Measurements from ENCODE around the gene ANP32D. TPM values are rescaled to one million over a fixed set of nuclear protein-coding genes. Genes with fewer than 3 reads are reported as not detected.
"Not testable (repeated sequence)": the region's sequence is repeated elsewhere in the genome, so short reads cannot be mapped to it uniquely, and the experiment has no call there.

Gene ANP32D
- total and polyA plus RNA-seq, 7 experiments from 2014 or later = not detected

DNA sequence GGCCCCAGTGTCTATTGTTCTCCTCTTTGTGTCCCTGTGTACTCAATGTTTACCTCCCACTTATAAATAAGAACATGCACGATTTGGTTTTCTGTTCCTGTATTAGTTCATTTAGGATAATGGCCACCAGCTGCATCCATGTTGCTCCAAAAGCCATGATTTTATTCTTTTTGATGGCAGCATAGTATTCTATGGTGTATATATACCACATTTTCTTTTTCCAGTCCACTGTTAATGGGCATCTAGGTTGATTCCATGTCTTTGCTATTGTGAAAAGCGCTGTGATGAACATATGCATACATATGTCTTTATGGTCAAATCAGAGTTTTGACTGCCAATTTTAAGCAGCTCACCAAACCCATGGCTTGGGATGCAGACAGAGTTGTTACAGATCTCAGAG is 17.2 kb upstream of the ANP32D start:
- Histone ChIP-seq H3K27me3 (ENCODE audit: control insufficient read depth in 2 of 2, insufficient read depth in 2 of 2, low read length in 2 of 2) (no peaks in the 10 kb centered on the region), H3K36me3 (ENCODE audit: control insufficient read depth in 2 of 3, insufficient read depth in 3 of 3, low read length in 3 of 3) (no peaks in the 10 kb centered on the region), H3K9me3 (ENCODE audit: control insufficient read depth in 2 of 3, low read length in 3 of 3) (no peaks in the 10 kb centered on the region), H3K27ac (ENCODE audit: low read depth, low read length) (no peak overlapping the region), H3K4me3 (ENCODE audit: low read length) (no peak overlapping the region), H3K4me1 (ENCODE audit: control insufficient read depth in 2 of 2, insufficient read depth in 2 of 2, low read length in 2 of 2) (no peaks in the 10 kb centered on the region)
- Mint-ChIP-seq H3K27ac (no peak overlapping the region), H3K36me3 (peaks cover 0 to 2% (median 1%) of the 10 kb centered on the region in 5 donors), H3K9me3 (peaks cover 0 to 6% (median 3%) of the 10 kb centered on the region in 11 donors), H3K4me1 (no peaks in the 10 kb centered on the region), H3K4me3 (no peak overlapping the region), H3K27me3 (peaks cover 0 to 15% (median 5%) of the 10 kb centered on the region in 5 donors)
- POLR2A ChIA-PET = interaction anchor here (0.9 to 1.1 kb wide), 3 partner anchors 255 to 258 kb away, joined by 3 to 4 read pairs (median 3); no protein-coding TSS in a partner anchor
- no peak for ATAC-seq
- intact Hi-C loops (cut with micrococcal nuclease) = no loop called here
- CTCF ChIA-PET = interaction anchor here (1.0 to 1.2 kb wide), 3 partner anchors 45 to 369 kb away, joined by 3 to 4 read pairs (median 3); no protein-coding TSS in a partner anchor
- no peak for DNase-seq

DNA sequence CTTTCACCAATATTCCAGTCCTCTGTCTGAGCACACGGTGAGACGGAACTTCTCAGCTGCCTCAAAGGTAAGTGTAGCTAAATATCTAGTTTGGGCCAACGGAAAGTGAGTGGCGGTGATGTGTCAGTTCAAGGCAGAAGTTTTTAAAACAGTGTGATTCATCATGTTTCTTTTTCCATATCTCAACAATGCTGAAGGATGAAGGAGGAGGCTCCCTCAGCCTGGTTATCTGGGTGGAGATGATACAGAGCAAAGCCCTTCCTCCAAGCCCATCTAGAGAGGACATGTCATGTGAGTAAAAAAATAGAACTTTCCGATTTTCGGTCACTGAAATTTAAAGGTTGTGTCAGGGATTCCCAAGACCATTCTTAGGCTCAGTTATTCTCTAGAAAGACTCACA is 13.1 kb upstream of the ANP32D start:
- no peak overlapping the region for H3K4me3 ChIP-seq (ENCODE audit: low read length)
- no peaks in the 10 kb centered on the region for H3K36me3 ChIP-seq (ENCODE audit: control insufficient read depth in 2 of 3, insufficient read depth in 3 of 3, low read length in 3 of 3)
- DNase-seq (no peak), ATAC-seq (no peak)
- Mint-ChIP-seq H3K4me3 (no peak overlapping the region), H3K9me3 (peaks cover 0 to 8% (median 0%) of the 10 kb centered on the region in 11 donors), H3K27me3 (peaks cover 0 to 26% (median 18%) of the 10 kb centered on the region in 5 donors), H3K27ac (no peak overlapping the region), H3K4me1 (no peaks in the 10 kb centered on the region), H3K36me3 (no peaks in the 10 kb centered on the region)
- no peak overlapping the region for H3K27ac ChIP-seq (ENCODE audit: low read depth, low read length)
- peaks cover 0 to 5% of the 10 kb centered on the region in 2 donors for H3K27me3 ChIP-seq (ENCODE audit: control insufficient read depth in 2 of 2, insufficient read depth in 2 of 2, low read length in 2 of 2)
- POLR2A ChIA-PET = no interaction called here
- intact Hi-C loops (cut with micrococcal nuclease) = no loop called here
- CTCF ChIA-PET = no interaction called here
- H3K9me3 ChIP-seq (ENCODE audit: control insufficient read depth in 2 of 3, low read length in 3 of 3) = no peaks in the 10 kb centered on the region
- no peaks in the 10 kb centered on the region for H3K4me1 ChIP-seq (ENCODE audit: control insufficient read depth in 2 of 2, insufficient read depth in 2 of 2, low read length in 2 of 2)

DNA sequence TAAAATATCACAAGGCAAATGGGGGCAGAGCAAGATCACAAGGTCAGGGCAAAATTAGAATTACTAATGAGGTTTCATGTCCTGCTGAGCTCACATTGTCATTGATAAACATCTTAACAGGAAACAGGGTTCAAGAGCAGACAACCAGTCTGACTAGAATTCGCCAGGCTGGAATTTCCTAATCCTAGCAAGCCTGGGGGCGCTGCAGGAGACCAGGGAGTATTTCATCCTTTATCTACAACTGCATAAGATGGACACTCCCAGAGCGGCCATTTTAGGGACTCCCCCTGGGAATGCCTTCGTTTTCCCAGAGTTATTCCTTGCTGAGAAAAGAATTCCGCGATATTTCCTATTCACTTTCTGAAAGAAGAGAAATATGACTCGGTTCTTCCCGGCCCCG is 3.3 kb upstream of the ANP32D start:
- H3K36me3 ChIP-seq (ENCODE audit: control insufficient read depth in 2 of 3, insufficient read depth in 3 of 3, low read length in 3 of 3); intact Hi-C loops (cut with micrococcal nuclease); POLR2A ChIA-PET; H3K4me3 ChIP-seq (ENCODE audit: low read length); H3K4me1 ChIP-seq (ENCODE audit: control insufficient read depth in 2 of 2, insufficient read depth in 2 of 2, low read length in 2 of 2); H3K4me1 Mint-ChIP-seq; H3K27me3 ChIP-seq (ENCODE audit: control insufficient read depth in 2 of 2, insufficient read depth in 2 of 2, low read length in 2 of 2); CTCF ChIA-PET; DNase-seq; H3K27ac Mint-ChIP-seq; H3K4me3 Mint-ChIP-seq; H3K27ac ChIP-seq (ENCODE audit: low read depth, low read length); ATAC-seq: not testable (repeated sequence)
- peaks cover 0 to 21% (median 0%) of the 10 kb centered on the region in 3 experiments for H3K9me3 ChIP-seq (ENCODE audit: control insufficient read depth in 2 of 3, low read length in 3 of 3)
- Mint-ChIP-seq H3K27me3 (peaks cover 1 to 23% (median 21%) of the 10 kb centered on the region in 5 donors), H3K9me3 (peaks cover 17 to 60% (median 32%) of the 10 kb centered on the region in 11 donors), H3K36me3 (peaks cover 2 to 40% (median 12%) of the 10 kb centered on the region in 5 donors)

DNA sequence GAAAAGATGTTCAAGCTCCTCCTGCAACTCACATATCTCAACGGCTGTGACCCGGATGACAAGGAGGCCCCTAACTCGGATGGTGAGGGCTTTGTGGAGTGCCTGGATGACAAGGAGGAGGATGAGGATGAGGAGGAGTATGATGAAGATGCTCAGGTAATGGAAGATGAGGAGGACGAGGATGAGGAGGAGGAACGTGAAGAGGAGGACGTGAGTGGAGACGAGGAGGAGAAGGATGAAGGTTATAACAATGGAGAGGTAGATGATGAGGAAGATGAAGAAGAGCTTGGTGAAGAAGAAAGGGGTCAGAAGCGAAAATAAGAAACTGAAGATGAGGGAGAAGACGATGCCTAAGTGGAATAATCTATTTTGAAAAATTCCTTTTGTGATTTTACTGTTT is 702 bp downstream of the ANP32D start:
- Mint-ChIP-seq H3K36me3 (peaks cover 0 to 37% (median 12%) of the 10 kb centered on the region in 5 donors), H3K4me3 (no peak overlapping the region), H3K27ac (no peak overlapping the region), H3K4me1 (no peaks in the 10 kb centered on the region), H3K9me3 (peaks cover 19 to 53% (median 29%) of the 10 kb centered on the region in 11 donors), H3K27me3 (peaks cover 4 to 28% (median 22%) of the 10 kb centered on the region in 5 donors)
- Histone ChIP-seq H3K27ac (ENCODE audit: low read depth, low read length) (no peak overlapping the region), H3K4me1 (ENCODE audit: control insufficient read depth in 2 of 2, insufficient read depth in 2 of 2, low read length in 2 of 2) (no peaks in the 10 kb centered on the region), H3K9me3 (ENCODE audit: control insufficient read depth in 2 of 3, low read length in 3 of 3) (peaks cover 0 to 19% (median 0%) of the 10 kb centered on the region in 3 experiments), H3K36me3 (ENCODE audit: control insufficient read depth in 2 of 3, insufficient read depth in 3 of 3, low read length in 3 of 3) (no peaks in the 10 kb centered on the region), H3K4me3 (ENCODE audit: low read length) (no peak overlapping the region), H3K27me3 (ENCODE audit: control insufficient read depth in 2 of 2, insufficient read depth in 2 of 2, low read length in 2 of 2) (no peaks in the 10 kb centered on the region)
- DNase-seq (no peak), ATAC-seq (no peak)
- CTCF ChIA-PET = no interaction called here
- intact Hi-C loops (cut with micrococcal nuclease) = no loop called here
- POLR2A ChIA-PET = no interaction called here

DNA sequence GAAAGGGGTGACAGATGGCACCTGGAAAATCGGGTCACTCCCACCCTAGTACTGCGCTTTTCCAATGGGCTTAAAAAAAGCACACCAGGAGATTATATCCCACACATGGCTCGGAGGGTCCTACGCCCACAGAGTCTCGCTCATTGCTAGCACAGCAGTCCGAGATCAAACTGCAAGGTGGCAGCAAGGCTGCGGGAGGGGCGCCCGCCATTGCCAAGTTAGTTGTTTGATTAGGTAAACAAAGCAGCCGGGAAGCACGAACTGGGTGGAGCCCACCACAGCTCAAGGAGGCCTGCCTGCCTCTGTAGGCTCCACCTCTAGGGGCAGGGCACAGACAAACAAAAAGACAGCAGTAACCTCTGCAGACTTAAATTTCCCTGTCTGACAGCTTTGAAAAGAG is 2.1 kb downstream of the ANP32D start:
- CTCF ChIA-PET = interaction anchor here (0.6 kb wide), 1 partner anchor 1007 kb away, joined by 6 read pairs; no protein-coding TSS in a partner anchor
- H3K4me3 Mint-ChIP-seq; H3K4me1 Mint-ChIP-seq; H3K27me3 ChIP-seq (ENCODE audit: control insufficient read depth in 2 of 2, insufficient read depth in 2 of 2, low read length in 2 of 2); intact Hi-C loops (cut with micrococcal nuclease); H3K36me3 ChIP-seq (ENCODE audit: control insufficient read depth in 2 of 3, insufficient read depth in 3 of 3, low read length in 3 of 3); H3K4me3 ChIP-seq (ENCODE audit: low read length); DNase-seq; H3K27ac ChIP-seq (ENCODE audit: low read depth, low read length); POLR2A ChIA-PET; ATAC-seq; H3K4me1 ChIP-seq (ENCODE audit: control insufficient read depth in 2 of 2, insufficient read depth in 2 of 2, low read length in 2 of 2); H3K27ac Mint-ChIP-seq: not testable (repeated sequence)
- peaks cover 13 to 47% (median 24%) of the 10 kb centered on the region in 11 donors for H3K9me3 Mint-ChIP-seq
- peaks cover 0 to 11% (median 0%) of the 10 kb centered on the region in 3 experiments for H3K9me3 ChIP-seq (ENCODE audit: control insufficient read depth in 2 of 3, low read length in 3 of 3)
- H3K27me3 Mint-ChIP-seq = peaks cover 4 to 28% (median 22%) of the 10 kb centered on the region in 5 donors
- peaks cover 0 to 25% (median 12%) of the 10 kb centered on the region in 5 donors for H3K36me3 Mint-ChIP-seq

DNA sequence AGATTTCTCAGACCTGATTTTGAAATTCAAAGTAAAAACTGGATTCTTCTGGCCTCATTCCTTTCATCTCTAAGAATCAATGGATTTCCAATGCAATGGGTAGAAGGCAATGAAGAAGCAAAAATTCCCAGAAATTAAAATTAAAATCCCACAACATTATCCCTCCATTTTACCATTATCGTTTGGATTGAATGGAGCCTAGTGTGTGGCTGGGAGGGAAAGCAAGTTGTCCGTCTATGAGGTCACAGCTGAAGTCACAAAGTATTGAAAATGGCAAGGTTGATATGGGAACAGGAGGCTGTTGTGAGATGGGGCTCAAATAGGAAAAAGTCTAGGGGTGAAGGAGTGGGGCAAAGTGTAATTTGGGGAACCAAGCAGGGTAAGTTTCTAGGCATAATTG is 9.8 kb downstream of the ANP32D start, which contains the start of gene C12orf54:
TSS of gene C12orf54 (plus strand) at position 301 of the 400 bp plus-strand sequence. CDS start 799 bp downstream, outside the sequence.
- Mint-ChIP-seq H3K27ac (peak within 1 kb of the TSS in 1 of 9 donors; percentile 42), H3K4me3 (no peak within 1 kb of the TSS), H3K27me3 (peaks cover 6 to 15% (median 7%) of the 10 kb centered on the region in 5 donors), H3K36me3 (peaks cover 0 to 4% (median 0%) of the 10 kb centered on the region in 5 donors), H3K9me3 (peaks cover 0 to 22% (median 5%) of the 10 kb centered on the region in 11 donors), H3K4me1 (peaks cover 0 to 1% (median 0%) of the 10 kb centered on the region in 7 donors)
- ATAC-seq (no peak), DNase-seq (no peak)
- no peaks in the 10 kb centered on the region for H3K4me1 ChIP-seq (ENCODE audit: control insufficient read depth in 2 of 2, insufficient read depth in 2 of 2, low read length in 2 of 2)
- H3K9me3 ChIP-seq (ENCODE audit: control insufficient read depth in 2 of 3, low read length in 3 of 3) = no peaks in the 10 kb centered on the region
- H3K27me3 ChIP-seq (ENCODE audit: control insufficient read depth in 2 of 2, insufficient read depth in 2 of 2, low read length in 2 of 2) = no peaks in the 10 kb centered on the region
- H3K4me3 ChIP-seq (ENCODE audit: low read length) = no peak within 1 kb of the TSS
- no peaks in the 10 kb centered on the region for H3K36me3 ChIP-seq (ENCODE audit: control insufficient read depth in 2 of 3, insufficient read depth in 3 of 3, low read length in 3 of 3)
- POLR2A ChIA-PET = no interaction called here
- CTCF ChIA-PET = no interaction called here
- H3K27ac ChIP-seq (ENCODE audit: low read depth, low read length) = no peak within 1 kb of the TSS
- intact Hi-C loops (cut with micrococcal nuclease) = no loop called here

DNA sequence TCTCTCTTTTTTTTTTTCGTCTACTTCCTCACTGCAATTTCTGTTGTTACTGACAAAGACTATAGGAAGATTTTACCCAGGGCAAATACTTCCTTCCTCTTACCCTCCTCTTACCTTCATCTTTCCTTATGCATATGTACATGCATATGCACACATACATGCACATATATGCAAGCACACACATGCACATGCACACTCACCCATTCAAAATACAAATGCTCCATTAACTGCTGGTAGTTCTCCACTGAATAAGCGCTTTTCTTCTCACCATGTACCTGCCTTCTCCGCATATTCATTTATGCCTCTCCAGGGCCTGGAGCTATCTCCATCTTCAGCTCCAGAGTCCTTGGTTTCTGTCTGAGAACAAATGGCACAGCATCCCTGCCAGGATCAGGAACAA is 10.6 kb downstream of the ANP32D start:
- no peak overlapping the region for H3K4me3 Mint-ChIP-seq
- ChIA-PET CTCF (no interaction called here), POLR2A (no interaction called here)
- no peak overlapping the region for H3K27ac Mint-ChIP-seq
- no peaks in the 10 kb centered on the region for H3K27me3 ChIP-seq (ENCODE audit: control insufficient read depth in 2 of 2, insufficient read depth in 2 of 2, low read length in 2 of 2)
- H3K4me3 ChIP-seq (ENCODE audit: low read length) = no peak overlapping the region
- no peaks in the 10 kb centered on the region for H3K4me1 ChIP-seq (ENCODE audit: control insufficient read depth in 2 of 2, insufficient read depth in 2 of 2, low read length in 2 of 2)
- no peaks in the 10 kb centered on the region for H3K9me3 ChIP-seq (ENCODE audit: control insufficient read depth in 2 of 3, low read length in 3 of 3)
- peaks cover 6 to 15% (median 7%) of the 10 kb centered on the region in 5 donors for H3K27me3 Mint-ChIP-seq
- peaks cover 0 to 20% (median 5%) of the 10 kb centered on the region in 11 donors for H3K9me3 Mint-ChIP-seq
- no peak for ATAC-seq
- no peak for DNase-seq
- no peak overlapping the region for H3K27ac ChIP-seq (ENCODE audit: low read depth, low read length)
- no peaks in the 10 kb centered on the region for H3K36me3 ChIP-seq (ENCODE audit: control insufficient read depth in 2 of 3, insufficient read depth in 3 of 3, low read length in 3 of 3)
- peaks cover 0 to 4% (median 0%) of the 10 kb centered on the region in 5 donors for H3K36me3 Mint-ChIP-seq
- intact Hi-C loops (cut with micrococcal nuclease) = no loop called here
- peaks cover 0 to 1% (median 0%) of the 10 kb centered on the region in 7 donors for H3K4me1 Mint-ChIP-seq
